ENCODE data around the gene PTPRA.

The PTPRA gene

DNA sequence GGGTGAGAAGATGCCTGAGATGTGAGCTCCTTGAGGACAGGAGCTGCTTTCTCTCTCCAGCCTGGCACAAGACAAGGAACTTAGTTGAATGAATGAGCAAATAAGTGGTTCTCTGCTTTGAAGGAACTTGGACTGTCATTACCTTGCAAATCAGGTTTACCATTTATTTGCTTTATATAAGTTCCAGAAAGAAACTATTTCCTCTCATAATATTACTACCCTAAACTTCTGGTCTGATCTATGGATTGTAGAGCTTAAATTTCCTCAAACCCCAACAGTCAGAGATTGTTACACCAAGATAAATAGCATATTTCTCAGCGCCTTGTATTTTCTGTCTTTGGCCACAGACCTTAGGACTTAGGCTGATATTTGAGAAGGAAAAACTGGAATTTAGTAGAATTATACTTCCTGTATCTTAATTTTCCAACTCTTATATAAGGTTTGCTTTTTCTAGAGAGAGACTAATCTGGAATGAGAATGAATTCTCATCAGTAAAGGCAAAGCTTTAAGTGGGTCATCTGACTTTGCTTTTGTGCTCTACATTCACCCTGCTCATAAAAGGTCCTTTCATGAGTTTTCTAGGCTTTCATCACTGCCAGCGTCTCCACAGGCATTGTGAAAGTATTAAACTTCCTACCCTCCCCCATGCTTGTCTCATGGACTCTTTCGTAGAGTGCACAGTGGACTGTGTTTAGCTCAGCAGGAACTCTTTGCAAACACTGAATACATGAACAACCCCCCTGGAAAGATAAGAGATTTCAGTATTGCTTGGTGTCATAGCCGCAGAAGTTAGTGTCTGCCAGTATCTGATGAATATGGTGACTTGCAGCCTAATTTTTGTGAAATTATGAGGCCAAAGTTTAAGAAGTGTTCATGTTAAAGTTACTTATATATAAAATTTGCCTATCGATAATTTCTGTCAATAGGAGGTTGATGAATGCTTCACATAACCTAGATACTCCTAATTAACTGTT lies 74.0 kb downstream of the PTPRA start:
- Histone ChIP-seq H3K79me2 (ENCODE audit: control insufficient read depth, low read length) (peaks cover 3% of the 10 kb centered on the region; the same call in 1 of the 2 replicates), H4K20me1 (ENCODE audit: control insufficient read depth, insufficient read depth, low read depth, low read length) (no peaks in the 10 kb centered on the region), H3K9me2 (replicated peaks; ENCODE audit: control insufficient read depth, low read length) (no peaks in the 10 kb centered on the region), H3K27ac (ENCODE audit: low read depth, low read length) (no peak overlapping the region), H3F3A (ENCODE audit: control insufficient read depth, insufficient read depth) (no peaks in the 10 kb centered on the region; the same call in 1 of the 2 replicates), H3K36me3 (ENCODE audit: control insufficient read depth, low read length) (no peaks in the 10 kb centered on the region; the same call in 1 of the 2 replicates), H3K4me2 (ENCODE audit: low read length) (no peak overlapping the region), H3K4me3 (ENCODE audit: low read length) (no peak overlapping the region), H3K9me3 (ENCODE audit: control insufficient read depth, insufficient read depth, low read length) (no peaks in the 10 kb centered on the region), H3K27me3 (ENCODE audit: control insufficient read depth, low read length) (no peaks in the 10 kb centered on the region), H3K4me1 (ENCODE audit: control insufficient read depth, low read length) (no peaks in the 10 kb centered on the region)
- no peak for TF ChIP-seq EZH2phosphoT487 (IDR thresholded peaks at IDR 0.05; ENCODE audit: borderline replicate concordance, low read length)
- TF ChIP-seq, protein P1, sequence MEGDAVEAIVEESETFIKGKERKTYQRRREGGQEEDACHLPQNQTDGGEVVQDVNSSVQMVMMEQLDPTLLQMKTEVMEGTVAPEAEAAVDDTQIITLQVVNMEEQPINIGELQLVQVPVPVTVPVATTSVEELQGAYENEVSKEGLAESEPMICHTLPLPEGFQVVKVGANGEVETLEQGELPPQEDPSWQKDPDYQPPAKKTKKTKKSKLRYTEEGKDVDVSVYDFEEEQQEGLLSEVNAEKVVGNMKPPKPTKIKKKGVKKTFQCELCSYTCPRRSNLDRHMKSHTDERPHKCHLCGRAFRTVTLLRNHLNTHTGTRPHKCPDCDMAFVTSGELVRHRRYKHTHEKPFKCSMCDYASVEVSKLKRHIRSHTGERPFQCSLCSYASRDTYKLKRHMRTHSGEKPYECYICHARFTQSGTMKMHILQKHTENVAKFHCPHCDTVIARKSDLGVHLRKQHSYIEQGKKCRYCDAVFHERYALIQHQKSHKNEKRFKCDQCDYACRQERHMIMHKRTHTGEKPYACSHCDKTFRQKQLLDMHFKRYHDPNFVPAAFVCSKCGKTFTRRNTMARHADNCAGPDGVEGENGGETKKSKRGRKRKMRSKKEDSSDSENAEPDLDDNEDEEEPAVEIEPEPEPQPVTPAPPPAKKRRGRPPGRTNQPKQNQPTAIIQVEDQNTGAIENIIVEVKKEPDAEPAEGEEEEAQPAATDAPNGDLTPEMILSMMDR (IDR thresholded peaks at IDR 0.05; ENCODE audit: low read depth, low read length, poor library complexity, severe bottlenecking) = no peak

DNA sequence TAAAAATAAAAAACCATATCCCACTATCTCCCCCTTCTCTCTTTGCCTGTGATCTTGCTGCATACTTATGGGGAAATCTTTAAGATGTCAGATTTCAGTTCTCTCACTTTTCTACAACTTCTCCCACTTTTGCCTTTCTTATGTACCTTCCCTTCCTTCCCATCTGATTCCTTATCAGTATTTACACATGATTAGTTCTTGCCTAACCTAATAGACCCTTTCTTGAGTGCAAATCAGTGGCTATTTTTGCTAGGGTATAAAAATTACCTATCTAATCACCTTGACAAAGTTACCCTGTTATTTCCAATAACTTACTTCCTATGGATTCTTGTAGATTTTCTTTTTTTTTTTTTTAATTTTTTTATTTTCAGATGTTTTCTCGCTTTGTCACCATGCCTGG lies 75.7 kb downstream of the PTPRA start:
- Histone ChIP-seq H3K36me3 (ENCODE audit: control insufficient read depth, low read length) (no peaks in the 10 kb centered on the region; the same call in 1 of the 2 replicates), H3K27me3 (ENCODE audit: control insufficient read depth, low read length) (no peaks in the 10 kb centered on the region), H3F3A (ENCODE audit: control insufficient read depth, insufficient read depth) (no peaks in the 10 kb centered on the region; the same call in 1 of the 2 replicates), H3K9me3 (ENCODE audit: control insufficient read depth, insufficient read depth, low read length) (no peaks in the 10 kb centered on the region), H3K79me2 (ENCODE audit: control insufficient read depth, low read length) (no peaks in the 10 kb centered on the region), H3K4me2 (ENCODE audit: low read length) (no peak overlapping the region), H3K27ac (ENCODE audit: low read depth, low read length) (no peak overlapping the region), H3K4me1 (ENCODE audit: control insufficient read depth, low read length) (no peaks in the 10 kb centered on the region), H3K9me2 (replicated peaks; ENCODE audit: control insufficient read depth, low read length) (no peaks in the 10 kb centered on the region), H4K20me1 (ENCODE audit: control insufficient read depth, insufficient read depth, low read depth, low read length) (no peaks in the 10 kb centered on the region), H3K4me3 (ENCODE audit: low read length) (no peak overlapping the region)
- TF ChIP-seq EZH2phosphoT487 (IDR thresholded peaks at IDR 0.05; ENCODE audit: borderline replicate concordance, low read length) = no peak
- TF ChIP-seq, protein P1 (IDR thresholded peaks at IDR 0.05; ENCODE audit: low read depth, low read length, poor library complexity, severe bottlenecking) = no peak

DNA sequence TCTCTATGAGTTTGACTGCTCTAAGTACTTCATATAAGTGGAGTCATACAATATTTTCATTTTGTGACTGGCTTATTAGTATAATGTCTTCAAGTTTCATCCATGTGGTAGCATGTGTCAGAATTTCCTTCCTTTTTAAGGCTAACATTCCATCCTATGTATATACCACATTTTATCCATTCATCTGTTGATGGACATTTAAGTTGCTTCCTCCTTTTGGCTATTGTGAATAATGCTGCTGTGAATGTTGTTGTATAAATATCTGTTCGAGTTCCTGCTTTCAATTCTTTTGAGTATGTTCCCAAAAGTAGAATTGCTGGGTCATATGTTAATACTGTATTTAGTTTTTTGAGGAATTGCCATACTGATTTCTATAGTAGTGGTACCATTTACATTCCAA lies 79.5 kb downstream of the PTPRA start:
- no peaks in the 10 kb centered on the region; the same call in 1 of the 2 replicates for H3F3A ChIP-seq (ENCODE audit: control insufficient read depth, insufficient read depth)
- no peak for TF ChIP-seq EZH2phosphoT487 (IDR thresholded peaks at IDR 0.05; ENCODE audit: borderline replicate concordance, low read length)
- TF ChIP-seq, protein P1 (IDR thresholded peaks at IDR 0.05; ENCODE audit: low read depth, low read length, poor library complexity, severe bottlenecking) = no peak

More for the DNA sequence above, 79.5 kb downstream of the PTPRA start:
- Histone ChIP-seq H3K9me2 (replicated peaks; ENCODE audit: control insufficient read depth, low read length) (no peaks in the 10 kb centered on the region), H3K27me3 (ENCODE audit: control insufficient read depth, low read length) (no peaks in the 10 kb centered on the region), H4K20me1 (ENCODE audit: control insufficient read depth, insufficient read depth, low read depth, low read length) (no peaks in the 10 kb centered on the region), H3K4me1 (ENCODE audit: control insufficient read depth, low read length) (no peaks in the 10 kb centered on the region), H3K4me3 (ENCODE audit: low read length) (no peak overlapping the region), H3K79me2 (ENCODE audit: control insufficient read depth, low read length) (no peaks in the 10 kb centered on the region), H3K36me3 (ENCODE audit: control insufficient read depth, low read length) (peaks cover 4% of the 10 kb centered on the region; the same call in 1 of the 2 replicates), H3K9me3 (ENCODE audit: control insufficient read depth, insufficient read depth, low read length) (no peaks in the 10 kb centered on the region), H3K4me2 (ENCODE audit: low read length) (no peak overlapping the region), H3K27ac (ENCODE audit: low read depth, low read length) (no peak overlapping the region)
